Loucy (cell line): ENCODE results near the gene ITGB6.

Experiments
- CTCF ChIP-seq: fragments of 200-600 bp; sonication (generic); conservative IDR thresholded peaks from 2 replicates; pipeline ENCODE4 v1.5.1; 2014; ENCODE audit warnings: mild to moderate bottlenecking, antibody characterized with exemption, low read length
- EZH2phosphoT487 ChIP-seq: fragments of 200-600 bp; IDR thresholded peaks from 2 replicates; pipeline ENCODE4 v1.6.1; 2018; ENCODE audit warnings: antibody characterized with exemption, mild to moderate bottlenecking, moderate library complexity, borderline replicate concordance

- no peak for TF ChIP-seq CTCF
- no peak for TF ChIP-seq EZH2phosphoT487
These were observed 137.6 kb downstream of the ITGB6 start, which contains the start of gene PLA2R1 for GRCh38 chr2:160062292-160063005.
